GM18508 (cell line): Measurements from ENCODE around the gene NCK1.

ENCODE experiments used
- ATAC-seq: cut with Tn5 transposase; IDR thresholded peaks from one replicate; pipeline ENCODE4 v1.9.1; 2021; ENCODE audit warnings: moderate number of reproducible peaks; ENCODE audit not compliant: insufficient read depth, unreplicated experiment

Gene NCK1

DNA sequence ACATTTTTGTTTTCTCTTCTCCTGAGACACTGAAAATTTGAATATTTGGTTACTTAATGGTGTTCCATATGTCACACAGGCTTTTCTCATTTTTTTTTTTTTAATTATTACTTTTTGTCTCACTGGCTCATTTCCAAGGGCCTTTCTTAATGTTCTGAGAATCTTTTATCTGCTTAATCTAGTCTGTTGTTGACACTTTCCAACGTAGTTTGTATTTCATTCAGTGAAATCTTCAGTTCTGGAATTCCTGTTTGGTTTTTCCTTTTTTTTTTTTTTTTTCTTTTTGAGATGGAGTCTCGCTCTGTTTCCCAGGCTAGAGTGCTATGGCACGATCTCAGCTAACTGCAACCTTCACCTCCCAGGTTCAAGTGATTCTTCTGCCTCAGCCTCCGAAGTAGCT lies 42.7 kb downstream of the NCK1 start:
- no peak for ATAC-seq

DNA sequence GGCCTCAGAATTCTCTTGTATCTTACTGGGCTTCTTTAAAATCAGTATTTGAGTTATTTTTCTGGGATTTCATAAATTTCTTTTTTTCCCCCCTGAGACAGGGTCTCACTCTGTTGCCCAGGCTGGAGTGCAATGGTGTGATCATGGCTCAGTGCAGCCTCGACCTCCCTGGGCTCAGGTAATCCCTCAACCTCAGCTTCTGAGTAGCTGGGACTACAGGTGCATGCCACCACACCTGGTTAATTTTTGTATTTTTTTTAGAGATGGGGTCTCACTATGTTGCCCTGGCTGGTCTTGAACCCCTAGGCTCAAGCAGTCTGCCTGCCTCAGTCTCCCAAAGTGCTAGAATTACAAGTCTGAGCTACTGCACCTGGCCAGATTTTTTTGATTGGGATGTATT lies 43.5 kb downstream of the NCK1 start:
- ATAC-seq: no peak

DNA sequence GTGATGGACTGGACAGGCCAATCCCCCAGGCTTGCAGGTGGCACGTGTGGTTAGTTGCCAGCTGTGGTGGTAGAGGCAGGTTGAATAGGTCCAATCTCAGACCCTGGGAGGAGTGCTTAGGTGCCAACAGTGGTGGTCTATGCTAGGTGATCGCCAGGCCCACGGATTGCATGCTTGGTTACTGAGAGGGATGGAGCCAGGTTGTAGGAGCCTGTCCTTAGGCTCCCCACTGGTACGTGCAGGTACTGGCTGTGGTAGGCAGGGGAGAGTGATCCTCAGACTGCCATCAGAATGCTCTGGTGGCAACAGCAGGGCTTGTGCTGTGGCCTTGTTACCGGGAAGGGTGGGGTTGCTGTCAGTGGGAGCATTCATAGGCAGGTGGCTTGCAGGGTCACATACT lies 44.7 kb downstream of the NCK1 start:
- no peak for ATAC-seq

DNA sequence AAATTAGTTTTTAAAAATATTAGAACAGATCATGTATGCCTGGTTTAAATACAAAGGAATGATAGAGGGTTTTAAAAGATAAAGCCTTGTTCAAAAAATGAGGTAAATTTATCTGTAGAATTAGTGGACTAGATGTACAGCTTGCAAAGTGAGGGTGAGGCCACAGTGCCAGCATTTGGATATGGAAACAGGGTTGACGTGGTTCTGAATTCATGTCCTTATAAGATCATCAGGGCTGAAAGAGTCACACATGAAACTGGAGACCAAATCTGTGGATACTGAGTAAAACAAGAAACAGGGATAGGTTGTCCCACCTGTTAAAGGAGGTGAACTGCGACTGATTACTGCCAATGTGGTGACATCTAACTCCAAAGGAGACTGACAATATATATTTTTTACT lies 46.3 kb downstream of the NCK1 start:
- no peak for ATAC-seq

DNA sequence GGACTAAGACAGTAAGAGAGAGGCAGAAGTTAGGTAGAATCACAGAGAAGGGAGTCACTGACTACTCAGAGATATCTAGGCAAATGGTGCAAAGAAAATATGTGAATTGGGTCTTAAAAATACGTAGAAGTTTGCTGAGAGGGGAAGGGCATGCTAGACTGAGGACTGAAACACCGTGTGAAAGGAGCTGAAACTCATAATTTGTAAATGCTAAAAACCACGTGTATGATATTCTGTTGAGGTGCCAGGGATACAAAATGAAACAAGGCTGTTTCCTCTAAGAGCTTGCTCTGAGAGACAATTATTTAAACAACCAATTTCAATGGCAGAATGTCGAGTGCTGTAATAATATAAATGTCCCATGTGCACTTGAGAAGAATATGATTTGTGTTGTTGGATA lies 47.2 kb downstream of the NCK1 start:
- no peak for ATAC-seq

DNA sequence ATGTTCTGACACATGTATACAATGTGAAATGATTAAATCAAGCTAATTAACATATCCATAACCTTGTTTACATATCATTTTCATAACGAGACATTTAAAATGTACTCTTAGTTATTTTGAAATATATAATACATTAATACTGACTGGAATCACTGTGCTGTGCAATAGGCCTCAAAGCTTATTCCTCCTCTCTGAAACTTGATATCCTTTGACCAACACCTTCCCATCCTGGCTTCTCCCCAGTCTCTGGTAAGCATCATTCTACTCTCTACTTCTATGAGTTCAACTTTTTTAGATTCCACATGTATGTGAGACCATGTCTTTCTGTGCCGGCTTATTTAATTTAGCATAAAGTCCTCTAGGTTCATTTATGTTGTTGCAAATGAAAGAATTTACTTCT lies 48.7 kb downstream of the NCK1 start:
- ATAC-seq: no peak

DNA sequence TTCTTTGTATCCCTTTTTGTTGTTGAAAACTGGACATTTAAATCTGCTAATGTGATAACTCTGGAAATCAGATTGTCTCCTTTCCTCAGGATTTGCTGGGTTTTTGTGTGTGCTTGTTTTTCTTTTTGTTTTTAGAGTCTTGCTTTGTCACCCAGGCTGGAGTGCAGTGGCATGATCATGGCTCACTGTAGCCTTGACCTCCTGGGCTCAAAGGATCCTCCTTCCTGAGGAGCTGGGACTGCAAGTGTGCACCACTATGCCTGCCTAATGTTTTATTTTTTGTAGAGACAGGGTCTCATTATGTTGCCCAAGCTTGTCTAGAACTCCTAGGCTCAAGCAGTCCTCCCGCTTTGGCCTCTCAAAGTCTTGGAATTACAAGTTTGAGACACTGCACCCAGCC lies 51.2 kb downstream of the NCK1 start:
- no peak for ATAC-seq

DNA sequence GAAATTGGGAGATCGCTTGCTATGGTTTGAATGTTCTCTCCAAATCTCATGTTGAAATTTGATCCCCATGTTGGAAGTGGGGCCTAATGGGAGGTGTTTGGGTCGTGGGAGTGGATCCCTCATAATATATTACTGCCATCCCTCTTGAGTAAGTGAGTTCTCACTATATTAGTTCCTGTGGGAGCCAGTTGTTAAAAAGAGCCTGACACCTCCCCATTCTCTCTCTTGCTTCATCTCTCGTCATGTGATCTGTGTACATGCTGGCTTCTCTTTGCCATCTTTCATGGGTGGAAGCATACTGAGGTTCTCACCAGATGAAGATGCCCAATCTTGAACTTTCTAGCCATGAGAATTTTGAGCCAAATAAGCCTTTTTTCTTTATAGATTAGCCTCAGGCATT lies 52.7 kb downstream of the NCK1 start:
- ATAC-seq: no peak

DNA sequence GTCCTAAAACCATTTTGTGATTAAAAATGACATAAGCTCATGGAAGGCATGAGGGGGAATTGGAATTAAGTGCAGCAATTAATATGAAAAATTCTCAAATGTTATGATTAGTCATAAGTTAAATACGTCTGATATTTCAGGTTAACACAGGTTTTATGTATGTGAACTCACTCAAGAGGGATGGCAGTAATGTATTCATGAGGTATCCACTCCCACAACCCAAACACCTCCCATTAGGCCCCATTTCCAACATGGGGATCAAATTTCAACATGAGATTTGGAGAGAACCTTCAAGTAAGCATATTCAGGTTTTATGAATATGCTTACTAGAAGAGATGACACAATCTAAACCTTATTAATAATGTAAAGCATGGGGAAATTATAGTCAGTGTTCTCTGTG lies 54.2 kb downstream of the NCK1 start:
- ATAC-seq: no peak

DNA sequence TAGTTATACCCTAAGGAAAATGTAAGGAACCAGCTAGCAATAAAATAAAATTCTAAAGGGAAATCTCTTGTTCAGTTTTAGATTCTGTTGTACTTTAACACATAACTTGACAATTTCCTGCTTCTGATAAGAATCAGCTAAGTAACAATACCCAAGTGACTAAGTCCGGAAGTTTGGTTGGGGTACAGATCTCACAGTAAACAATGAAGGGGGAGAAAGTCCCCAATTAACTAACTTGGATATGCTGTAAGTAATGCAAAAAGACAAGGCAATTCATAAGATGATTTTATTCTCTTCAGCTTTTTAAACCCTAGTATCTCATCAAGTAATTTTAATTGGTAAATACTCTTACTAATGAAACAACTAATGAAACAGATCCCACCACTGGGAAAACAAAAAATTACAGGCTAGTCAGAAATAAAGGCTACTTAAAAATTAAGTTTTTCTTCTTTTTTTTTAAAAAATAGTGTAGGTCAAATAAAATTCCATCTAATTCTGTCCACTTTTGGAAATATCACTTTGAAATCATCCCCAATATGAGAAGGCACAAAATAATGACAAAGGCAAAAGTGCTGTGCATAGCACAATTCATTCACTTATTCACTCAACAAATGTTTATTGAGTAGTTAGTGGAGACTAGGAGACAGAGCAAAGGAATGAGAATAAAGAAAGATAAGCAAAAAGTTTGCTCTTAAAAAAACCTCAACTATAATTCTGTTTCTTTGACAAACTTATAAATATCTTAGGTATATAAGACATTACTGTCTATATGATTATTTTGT lies 58.0 kb downstream of the NCK1 start:
- no peak for ATAC-seq

DNA sequence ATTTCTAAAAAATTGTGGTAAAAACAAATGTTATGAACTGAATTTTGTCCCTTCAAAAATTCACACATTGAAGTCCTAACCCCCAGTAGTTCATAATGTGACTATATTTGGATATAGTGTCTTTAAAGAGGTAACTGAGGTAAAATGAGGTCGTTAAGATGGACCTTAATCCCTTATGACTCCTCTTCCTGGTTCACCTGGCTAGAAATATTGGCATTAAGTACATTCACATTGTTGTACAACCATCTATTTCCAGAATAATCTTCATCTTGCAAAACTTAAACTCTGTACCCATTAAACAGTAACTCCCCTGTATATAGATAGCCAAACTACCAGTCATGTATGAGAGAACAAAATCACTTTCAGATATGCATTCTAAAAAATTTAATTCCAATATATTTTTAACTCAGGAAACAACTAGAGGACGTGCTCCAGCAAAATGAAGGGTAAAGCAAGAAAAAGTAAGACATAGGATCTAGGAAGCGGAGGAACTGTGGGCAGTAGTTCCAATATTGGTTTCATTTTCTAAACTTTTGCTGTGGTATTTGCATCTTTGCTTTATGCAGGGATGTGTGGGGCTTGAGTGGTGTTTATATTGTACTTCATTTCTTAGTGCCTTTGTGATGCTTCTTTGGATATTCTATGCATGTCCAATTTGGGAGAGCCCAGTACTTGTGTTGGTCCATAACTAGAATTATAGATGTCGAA lies 59.0 kb downstream of the NCK1 start:
- no peak for ATAC-seq

DNA sequence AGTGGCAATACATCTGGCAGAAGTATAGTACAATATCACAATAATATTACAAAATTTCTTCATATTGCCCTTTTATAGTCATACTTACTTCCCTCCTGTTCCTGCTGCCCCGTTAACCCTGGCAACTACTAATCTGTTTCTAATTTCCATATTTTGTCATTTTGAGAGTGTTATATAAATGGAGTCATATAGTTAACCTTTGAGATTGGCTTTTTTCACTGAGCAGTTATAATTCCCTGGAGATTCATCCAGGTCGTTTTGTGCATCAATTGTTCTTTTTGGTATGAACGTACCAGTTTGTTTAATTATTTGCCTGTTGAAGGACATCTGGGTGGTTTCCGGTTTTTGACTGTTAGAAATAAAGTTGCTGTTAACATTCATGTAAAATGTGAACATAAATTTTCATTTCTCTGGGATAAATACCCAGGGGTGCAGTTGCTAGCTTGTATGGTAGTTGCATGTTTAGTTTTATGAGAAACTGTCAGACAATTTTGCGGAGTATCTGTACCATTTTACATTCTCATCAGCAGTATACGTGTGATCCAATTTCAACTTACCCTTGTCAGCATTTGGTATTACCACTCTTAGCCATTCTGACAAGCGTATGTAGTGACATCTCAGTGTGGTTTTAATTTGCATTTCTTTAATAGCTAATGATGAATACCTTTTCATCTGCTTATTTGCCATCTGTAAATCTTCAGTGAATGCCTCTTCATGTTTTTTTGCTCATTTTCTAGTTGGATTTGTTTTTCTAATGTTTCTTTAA lies 63.6 kb downstream of the NCK1 start:
- ATAC-seq: peak; percentile 49

DNA sequence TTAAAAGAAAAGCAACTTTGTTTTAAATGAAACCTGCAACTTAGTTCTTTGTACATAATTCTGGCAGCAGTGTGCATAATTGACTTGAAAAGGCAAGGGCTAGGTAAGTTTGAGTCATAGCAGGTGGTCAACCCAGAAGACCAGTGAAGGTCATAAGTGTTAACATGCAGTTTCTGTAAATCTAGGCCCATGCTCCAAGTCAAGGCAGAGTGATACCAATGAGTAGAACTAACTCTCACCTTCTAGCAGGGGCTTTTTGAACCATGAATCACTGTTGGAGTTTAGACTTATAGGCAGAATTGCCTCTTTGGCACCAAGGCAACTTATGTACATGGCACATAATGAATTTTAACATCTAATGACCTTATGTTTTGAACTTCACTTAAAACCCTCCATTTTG lies 66.2 kb downstream of the NCK1 start:
- ATAC-seq: no peak

DNA sequence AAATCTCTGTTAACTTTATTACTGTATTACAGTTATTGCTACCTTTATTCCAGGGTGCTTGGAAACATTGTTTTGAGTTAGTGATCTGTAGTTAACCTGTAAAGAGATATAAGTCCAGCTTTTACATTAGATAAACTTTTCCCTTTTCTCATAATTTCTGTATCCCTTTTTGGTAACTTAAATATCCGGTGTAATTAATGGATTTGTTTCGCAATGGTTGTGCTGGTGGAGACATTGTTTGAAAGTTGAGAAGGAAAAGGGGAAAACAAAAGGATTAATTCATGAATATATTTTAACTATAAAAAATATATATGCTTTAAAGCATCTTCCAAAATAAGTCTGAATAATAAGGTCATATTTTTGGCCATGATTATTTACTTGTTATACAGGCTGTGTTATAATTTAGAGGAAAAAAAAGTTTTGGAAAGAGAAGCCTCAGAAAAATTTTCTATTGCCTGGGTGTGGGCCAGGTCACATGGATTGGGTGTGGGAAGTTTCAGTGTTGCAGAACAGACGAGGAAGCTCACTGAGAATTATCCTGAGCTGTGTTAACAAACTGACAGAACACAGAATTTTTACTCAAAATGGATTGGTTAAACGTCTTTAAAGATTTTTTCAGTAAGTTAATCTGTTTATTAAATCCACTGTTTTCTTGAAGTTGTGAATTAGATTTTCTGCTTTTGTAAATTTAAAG lies 68.1 kb downstream of the NCK1 start:
- no peak for ATAC-seq

DNA sequence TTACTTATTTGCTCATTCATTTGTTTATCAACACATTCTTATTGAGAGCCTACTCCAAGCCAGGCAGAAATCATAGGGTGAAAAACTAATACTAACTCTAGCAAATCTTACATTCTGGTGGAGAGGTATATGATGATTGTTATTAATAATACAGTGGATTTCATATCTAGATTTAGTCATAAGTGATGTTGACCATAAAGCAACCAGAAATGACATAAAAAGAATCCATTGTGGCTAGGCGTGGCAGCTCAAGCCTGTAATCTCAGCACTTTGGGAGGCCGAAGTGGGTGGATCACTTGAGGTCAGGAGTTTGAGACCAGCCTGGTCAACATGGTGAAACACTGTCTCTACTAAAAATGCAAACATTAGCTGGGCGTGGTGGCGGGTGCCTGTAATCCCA lies 69.6 kb downstream of the NCK1 start:
- ATAC-seq: no peak

DNA sequence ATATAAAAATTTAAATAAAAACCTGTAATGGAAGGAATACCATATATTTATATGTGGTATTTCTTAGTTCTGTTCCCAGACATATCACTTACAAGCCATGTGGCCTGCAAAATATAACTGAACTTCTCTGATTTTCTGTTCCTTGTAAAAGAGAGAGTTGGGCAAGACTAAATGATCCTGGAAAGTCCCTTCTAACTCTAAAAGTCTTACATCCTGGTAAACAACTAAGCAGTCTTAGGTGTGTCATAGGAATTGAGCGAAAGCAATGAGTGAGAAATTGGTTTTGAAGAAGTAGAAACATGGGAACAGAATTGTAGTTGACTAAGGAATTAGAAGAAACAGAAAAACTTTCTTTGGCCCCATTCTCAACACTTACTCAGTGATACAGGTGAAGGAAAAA lies 70.5 kb downstream of the NCK1 start:
- ATAC-seq: no peak

DNA sequence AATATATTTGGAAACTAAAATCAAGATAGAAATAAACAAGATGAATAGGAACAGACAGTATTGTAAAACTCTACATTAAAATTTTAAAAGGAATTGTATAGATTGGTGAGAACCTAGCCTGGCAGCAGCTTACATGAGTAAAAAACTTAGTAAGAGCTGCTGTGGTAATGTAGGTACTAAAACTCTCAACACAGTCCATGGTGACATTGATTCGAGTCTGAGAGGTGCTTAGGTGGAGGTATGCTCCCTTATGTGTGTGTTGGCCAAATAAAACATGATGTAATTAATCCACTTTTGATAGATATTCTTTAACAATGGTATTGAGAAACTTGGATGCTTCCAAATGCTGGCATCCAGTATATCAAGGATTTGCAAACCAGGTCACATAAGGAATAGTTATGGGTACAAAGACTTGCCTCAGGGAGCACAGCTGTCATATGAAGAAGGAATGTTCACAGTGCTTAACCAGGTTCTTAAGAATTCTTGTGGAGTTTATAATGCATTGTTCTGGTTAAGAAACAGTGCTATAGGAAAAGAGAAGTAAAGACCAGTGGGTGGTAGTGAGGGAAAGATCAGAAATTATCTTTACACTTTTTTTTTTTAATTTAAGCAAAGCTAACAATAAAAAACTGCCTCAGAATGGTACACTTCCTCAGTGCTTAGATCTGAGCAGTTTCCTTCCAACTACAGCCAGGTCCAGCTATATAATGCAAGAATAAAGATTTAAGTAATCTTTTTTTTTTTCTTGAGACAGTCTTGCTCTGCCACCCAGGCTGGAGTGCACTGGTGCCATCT lies 71.2 kb downstream of the NCK1 start:
- ATAC-seq: no peak

DNA sequence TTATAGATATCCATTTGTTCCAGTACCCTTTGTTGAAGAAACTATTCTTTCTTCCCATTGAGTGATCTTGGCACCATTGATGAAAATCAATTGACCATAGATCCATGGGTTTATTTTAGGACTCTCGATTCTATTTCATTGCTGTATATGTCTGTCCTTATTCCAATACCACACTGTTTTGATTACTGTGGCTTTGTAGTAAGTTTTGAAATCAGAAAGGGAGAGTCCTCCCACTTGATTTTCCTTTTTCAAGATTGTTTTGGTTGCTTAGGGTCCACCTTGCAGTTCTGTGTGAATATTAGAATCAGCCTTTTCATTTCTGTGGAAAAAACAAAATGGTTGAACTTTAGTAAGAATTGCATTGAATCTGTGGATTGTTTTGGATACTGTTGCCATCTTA lies 75.2 kb downstream of the NCK1 start:
- no peak for ATAC-seq

DNA sequence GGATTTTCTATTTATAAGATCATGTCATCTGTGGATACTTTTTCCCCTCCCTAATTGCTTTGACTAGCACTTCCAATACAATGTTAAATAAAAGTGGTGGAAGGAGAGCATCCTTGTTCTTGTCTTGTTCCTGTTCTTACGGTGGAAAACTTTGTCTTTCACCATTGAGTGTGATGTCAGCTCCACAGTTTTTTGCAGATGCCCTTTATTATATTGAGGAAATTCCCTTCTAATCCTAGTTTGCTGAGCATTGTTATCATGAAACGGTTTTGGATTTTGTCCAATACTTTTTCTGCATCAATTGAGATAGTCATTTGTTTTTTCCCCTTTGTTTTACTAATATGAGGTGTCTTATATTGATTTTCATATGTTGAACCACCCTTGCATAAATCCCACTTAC lies 75.8 kb downstream of the NCK1 start:
- no peak for ATAC-seq

DNA sequence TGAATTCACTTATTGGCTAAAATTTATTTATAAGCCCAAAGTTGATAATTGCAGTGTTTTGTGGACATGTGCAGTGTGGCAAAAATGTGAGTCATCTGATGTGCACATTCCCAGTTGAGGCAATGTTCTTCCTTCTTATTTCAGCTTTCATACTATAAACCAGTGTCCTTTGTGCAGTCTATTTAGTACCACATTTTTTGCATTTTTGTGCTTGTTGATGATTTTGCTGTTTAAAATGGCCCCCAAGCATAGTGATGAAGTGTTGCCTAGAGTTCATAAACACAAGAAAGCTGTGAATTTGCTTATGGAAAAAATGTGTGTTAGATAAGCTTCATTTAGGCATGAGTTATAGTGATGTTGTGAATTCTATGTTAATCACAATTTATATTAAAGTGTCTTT lies 76.3 kb downstream of the NCK1 start:
- ATAC-seq: no peak
